HG02588 (cell line): ENCODE measurements around the gene CDH23.

ENCODE experiments used
- ATAC-seq: cut with Tn5 transposase; IDR thresholded peaks from one replicate; pipeline ENCODE4 v1.9.1; 2021; ENCODE audit warnings: mild to moderate bottlenecking, moderate library complexity; ENCODE audit not compliant: unreplicated experiment

CDH23 gene

DNA sequence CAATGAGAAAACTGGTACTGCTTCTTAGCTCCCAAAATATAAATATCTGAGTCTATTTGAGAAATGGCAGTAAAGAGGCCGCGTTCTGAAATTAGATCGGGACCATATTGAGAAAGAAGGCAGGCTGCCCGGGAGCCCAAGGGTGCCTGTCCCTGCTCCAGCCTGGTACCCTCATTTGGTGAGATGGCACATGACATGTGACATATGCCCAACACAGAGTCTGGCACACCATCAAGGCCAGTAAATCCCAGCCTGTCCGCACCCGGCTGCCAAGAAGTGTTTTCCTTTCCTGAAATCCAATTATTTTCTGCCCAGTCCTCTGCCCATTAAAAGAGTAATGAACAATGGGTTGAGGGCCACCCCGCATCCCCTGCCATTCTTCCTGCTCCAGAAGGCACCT is 66.4 kb downstream of the CDH23 start:
- ATAC-seq: no peak

DNA sequence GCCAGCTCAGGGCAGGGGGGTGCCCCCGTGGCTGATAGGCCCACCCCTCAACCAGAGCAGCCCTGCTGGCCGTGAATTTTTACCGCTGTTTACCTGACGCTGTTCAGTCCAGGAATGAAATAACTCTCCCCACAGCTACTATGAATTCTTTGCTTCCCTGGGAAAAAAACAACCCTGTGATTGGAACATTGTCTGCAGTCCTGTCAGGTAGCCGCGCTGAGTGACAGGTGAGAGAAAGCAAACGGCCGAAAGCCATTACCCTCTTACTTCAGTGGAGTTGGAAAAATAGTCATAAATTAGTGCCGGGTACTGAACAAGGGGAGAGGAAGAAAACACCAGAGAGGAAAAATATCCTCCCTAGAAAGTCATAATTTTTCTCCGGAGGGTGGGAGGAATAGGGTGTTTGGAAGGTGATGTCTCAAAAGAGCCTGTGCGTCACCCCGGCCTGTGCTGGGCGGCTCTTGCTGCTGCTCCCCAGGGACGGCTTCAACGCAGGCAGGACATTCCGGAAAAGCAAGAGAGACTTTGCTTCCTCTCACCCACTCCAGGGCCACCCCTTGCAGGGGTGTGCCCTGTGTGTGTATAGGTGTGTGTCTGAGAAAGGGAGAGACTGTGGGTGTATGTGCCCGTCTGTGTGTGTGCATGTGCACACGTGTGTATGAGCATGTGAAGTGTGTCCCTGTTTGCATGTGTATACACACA is 69.0 kb downstream of the CDH23 start:
- ATAC-seq: no peak

GRCh38 chr10:71466330-71466729 is 69.6 kb downstream of the CDH23 start:
- ATAC-seq: no peak

DNA sequence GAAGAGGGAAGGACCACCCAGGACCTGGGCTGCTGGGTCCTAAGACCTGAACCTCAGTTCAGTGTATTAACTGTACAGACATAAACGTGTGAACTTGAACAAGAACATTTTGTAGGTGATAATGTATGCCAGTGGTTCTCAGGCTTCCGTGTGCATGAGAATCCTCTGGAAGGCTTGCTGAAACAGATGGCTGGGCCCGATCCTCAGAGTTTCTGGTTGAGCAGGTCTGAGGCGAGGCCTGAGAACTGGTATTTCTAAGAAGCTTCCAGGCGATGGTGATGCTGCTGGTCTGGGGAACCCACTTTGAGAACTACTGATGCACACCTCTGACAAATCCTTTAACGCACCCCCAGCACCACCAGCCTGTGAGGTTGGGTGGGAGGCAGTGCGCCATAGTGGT is 70.4 kb downstream of the CDH23 start:
- ATAC-seq: no peak

GRCh38 chr10:71467569-71468362 is 71.0 kb downstream of the CDH23 start:
- no peak for ATAC-seq

- no peak for ATAC-seq
These were observed 71.8 kb downstream of the CDH23 start for GRCh38 chr10:71468363-71469094.

DNA sequence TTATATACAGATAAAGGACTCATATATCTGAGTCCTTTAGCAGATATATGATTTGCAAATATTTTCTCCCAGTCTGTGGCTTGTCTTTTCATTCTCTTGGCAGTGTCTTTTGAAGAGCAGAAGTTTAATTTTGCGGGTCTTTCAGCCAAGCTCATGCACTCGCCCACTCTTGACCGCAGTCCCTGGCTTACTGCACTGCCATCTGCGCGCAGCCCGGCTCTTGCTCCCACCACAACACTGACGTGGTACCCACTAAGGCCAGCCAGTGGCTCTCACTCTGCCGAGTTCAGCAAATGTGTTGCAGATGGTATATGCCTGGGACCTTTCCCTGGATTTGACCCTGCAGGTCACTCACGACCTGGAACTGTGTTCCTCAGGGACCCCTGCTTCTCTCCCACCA is 74.3 kb downstream of the CDH23 start:
- ATAC-seq: no peak

- ATAC-seq: no peak
These were observed 75.2 kb downstream of the CDH23 start for GRCh38 chr10:71471957-71472365.

DNA sequence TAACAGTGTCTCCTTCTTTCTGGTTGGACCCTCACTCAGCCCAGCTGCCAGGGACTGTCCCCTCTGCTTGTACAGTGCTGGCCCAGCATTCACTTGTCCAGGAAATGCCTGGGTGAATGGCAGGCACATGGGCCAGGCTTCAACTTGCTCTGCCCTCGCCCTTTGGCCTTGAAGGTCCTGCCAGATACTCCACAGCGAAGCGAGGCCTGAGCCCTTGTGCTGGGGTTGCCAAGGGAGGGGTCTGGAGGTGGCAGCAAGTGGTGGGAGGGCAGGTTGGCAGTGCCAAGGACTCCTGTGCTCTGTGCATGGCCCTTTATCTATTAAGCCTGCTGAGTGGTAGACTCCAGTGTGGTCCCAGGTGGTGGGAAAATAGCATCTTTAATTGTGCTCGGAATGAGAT is 75.7 kb downstream of the CDH23 start:
- ATAC-seq: no peak

DNA sequence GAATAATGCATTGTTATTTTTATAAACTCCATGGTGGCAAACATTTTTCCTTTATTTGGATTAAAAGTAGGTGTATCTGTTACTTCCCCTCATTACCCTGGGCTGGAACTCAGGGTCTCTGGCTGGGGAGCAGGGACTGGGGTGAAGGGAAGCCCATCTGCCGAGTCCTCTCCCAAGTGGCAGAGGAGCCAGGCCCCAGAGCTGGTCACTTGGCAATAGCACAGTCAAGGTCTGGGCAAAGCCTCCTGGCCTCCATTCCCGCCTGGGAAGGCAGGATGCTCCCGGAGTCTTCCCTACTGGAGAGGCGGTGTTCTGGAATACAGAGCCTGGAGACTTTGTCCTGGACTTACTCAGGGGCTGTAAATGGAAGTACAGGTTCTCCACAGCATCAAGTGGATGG is 76.2 kb downstream of the CDH23 start:
- ATAC-seq: no peak

- no peak for ATAC-seq
These were observed 77.2 kb downstream of the CDH23 start for GRCh38 chr10:71473671-71474599.

- ATAC-seq: no peak
These were observed 78.1 kb downstream of the CDH23 start for GRCh38 chr10:71474702-71475242.

DNA sequence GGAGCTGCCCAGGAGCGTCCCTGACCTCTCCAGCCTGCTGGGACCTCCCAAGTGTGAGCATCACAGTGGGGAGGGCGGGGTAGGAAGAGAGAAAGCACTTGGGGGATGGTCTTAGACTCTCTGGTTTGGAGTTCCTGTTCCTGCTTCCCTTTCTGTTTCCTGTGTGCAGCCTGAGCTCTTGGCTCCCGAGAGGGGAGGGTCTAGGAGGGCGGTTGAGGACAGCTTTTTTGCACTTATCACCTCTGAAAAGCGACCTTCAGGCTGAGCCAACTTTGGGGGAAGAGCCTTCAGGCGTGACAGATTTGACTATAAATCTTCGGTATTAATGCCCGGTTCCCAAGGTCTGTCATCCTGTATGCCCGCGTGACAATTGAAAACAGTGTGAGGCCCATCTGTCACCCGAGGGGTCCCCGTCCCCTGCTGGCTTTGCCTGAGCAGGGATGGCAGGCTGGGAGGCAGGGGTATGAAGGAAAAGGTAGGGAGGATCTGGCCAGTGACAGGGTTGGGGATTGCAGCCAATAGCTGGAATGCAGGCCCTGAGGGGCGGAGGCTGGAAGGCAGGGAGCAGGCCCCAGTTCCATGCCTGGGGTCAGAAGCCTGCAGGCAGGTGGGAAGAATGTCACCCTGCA is 78.6 kb downstream of the CDH23 start:
- no peak for ATAC-seq

DNA sequence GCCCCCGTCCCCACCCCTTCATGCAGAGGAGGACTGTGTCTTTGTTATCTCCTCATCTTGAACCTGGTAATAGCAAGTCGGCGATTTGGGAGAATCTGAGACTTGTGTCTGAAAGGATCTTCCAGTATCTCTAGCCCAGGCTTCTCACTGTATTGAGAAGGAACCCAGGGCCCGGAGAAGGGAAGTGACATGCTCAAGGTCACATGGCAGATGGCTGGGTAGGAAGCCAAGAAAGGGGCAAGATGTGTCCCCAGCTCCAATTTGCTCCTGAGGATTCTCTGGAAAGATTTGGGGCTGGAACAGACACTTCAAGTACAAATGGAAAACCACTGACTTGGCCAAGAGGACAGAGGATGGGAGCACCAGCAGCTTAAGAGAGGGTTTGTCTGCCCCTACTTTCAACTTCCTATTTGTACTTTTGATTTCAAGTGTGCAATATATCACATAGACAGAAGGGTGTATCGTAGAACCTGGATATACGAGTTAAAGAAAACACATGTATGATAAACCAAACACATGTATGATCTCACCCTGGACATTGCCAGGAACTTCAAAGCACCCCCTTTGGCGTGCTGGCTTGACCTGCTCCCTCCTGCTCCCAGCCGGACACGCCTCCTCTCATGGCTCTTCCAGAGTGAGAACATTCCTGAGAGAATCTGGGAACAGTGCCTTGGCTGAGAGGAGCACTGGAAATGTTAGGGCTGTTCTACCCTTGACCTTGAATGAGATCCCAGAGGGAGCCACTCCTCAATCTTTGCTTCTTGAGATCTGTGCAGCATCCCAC is 79.7 kb downstream of the CDH23 start:
- no peak for ATAC-seq

DNA sequence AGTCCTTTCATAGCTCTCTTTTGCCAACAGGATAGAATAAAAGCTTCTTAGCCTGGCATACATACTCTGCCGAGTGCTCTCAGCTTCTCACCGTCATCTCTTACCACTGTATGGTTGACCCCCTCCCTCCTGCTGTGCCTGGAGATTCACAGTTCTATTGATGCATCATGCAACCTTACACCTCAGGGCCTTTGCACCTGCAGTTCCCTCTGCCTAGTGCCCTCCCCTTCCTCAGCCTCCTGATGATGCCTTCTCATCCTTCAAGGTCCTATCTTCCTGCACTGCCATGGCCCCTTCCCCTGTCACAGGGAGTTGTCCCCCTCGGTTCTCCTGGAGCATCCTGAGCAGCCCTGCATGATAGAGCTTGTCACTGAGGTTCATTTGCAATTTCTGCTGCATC is 81.5 kb downstream of the CDH23 start:
- ATAC-seq: no peak

DNA sequence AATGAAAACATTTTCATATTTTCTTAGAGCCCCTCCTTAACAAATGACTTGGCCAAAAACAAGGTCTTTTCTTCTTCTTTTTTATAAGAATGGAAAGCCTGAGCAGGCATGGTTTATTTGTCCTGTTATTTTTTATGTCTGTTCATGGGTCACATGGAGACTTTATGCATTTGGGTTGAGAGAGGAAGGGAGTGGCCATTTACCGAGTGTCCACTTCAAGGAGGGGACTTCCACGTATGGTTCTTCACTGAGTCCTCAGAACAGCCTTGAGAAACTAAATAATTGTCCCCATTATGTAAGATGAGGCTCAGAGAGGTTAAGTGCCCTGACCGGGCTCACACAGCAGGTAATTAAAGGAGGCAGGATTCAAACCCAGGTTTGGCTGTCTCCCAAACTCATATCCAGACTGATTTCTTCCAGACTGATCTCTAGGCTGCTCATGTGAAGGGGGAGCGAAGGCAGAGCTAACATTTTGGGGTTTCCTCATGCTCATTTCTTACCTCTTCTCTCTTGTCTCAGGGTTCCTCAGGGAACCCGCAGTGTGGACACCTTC is 82.2 kb downstream of the CDH23 start:
- ATAC-seq: no peak

DNA sequence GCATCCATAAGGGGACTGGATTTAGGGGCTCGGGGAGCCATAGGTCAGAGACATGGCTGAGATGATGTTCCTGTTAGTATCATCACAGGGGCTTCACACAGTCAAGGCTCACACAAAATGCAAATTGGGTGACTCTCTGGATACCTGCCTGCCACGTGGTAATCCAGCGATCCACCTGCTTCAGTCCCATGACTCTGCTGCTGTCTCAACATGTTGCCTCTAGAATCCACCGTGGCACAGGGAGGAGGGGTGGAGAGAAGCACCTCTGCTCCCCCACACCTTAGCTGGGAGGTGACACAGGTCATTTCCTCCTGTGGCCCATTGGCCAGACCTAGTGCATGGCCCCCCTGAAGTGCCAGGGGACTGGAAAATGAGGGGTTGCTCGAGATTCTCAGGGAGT is 83.1 kb downstream of the CDH23 start:
- no peak for ATAC-seq

DNA sequence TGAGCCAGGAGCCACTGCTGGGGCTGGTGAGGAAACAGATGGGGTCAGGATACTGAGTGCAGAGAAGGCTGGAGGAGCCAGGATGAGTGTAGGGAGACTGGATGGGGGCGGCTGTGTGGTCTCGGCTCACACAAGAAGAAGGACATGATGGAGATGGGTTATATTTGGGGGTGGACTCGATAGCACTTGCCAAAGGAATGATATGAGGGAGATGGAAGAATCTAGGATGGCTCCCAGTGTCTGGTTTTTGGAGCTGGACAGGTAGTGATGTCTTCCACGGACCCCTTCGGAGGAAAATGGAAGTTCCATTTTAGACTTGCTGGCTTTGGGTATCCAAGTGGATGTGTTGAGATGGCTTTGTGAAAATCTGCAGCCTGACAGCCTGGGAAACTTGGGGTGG is 83.9 kb downstream of the CDH23 start:
- ATAC-seq: no peak
